GM12878 (cell line): ENCODE data around the gene ETS1. TPM values are rescaled to one million over a fixed set of nuclear protein-coding genes. Genes with fewer than 3 reads are reported as not detected.

Experiments used
- ATAC-seq: fragments of 200-7000 bp; cut with Tn5 transposase; 3 replicates; pipeline ENCODE4 v1.9.1; 2020; ENCODE audit warnings: mild to moderate bottlenecking, moderate library complexity
- BruUV-seq: library from RNA; stranded (reverse); fragments of 400-500 nt; replicated peaks from 2 replicates; lab custom pipeline; 2021; lab: Mats Ljungman, UMichigan
- CTCF ChIA-PET: fragments of 300-600 bp; sonication (Branson Sonifier 250); formaldehyde crosslinking; extraction: SDS; loops from one replicate; lab custom pipeline; 2021; ENCODE audit warnings: inconsistent platforms; lab: Yijun Ruan, JAX
- POLR2A ChIA-PET: fragments of 350-600 bp; formaldehyde crosslinking; extraction: SDS; loops from one replicate; lab custom pipeline; 2021; ENCODE audit warnings: inconsistent platforms; lab: Charles Lee
- RAD21 ChIA-PET: fragments of 300-600 bp; sonication (Branson Sonifier 250); formaldehyde crosslinking; loops from one replicate; lab custom pipeline; 2023; ENCODE audit warnings: antibody characterized with exemption; ENCODE audit not compliant: unreplicated experiment; lab: Charles Lee
- SMC1A ChIA-PET: fragments of 300-600 bp; sonication (Branson Sonifier 250); formaldehyde crosslinking; loops from one replicate; lab custom pipeline; 2023; ENCODE audit not compliant: unreplicated experiment, uncharacterized antibody; lab: Charles Lee
- DNase-seq: peaks from one replicate; pipeline ENCODE4 v3.0.0-alpha.2; 2011; ENCODE audit warnings: low read depth, low spot score
- FAIRE-seq: peaks from 3 replicates; lab custom pipeline; 2011; peaks lifted over from hg19 to GRCh38; lab: Jason Lieb, UNC
- H2AFZ ChIP-seq: 2 replicates; pipeline ENCODE4 v1.6.0; 2011; ENCODE audit warnings: low read depth, low read length, control low read depth; ENCODE audit not compliant: control insufficient read depth
- H3K27ac ChIP-seq: 2 replicates; pipeline ENCODE4 v1.5.1; 2011; ENCODE audit warnings: control low read depth; ENCODE audit not compliant: control insufficient read depth, insufficient read depth
- H3K27me3 ChIP-seq, 2 experiments: replicated peaks in 1 of 2; 2 replicates each; pipeline versions ENCODE4 v1.6.0 to v1.6.1; 2011; ENCODE audit warnings: low read length in 1 of 2; ENCODE audit not compliant: control insufficient read depth in 2 of 2, insufficient read depth in 2 of 2
- H3K36me3 ChIP-seq, 2 experiments: 2 replicates each; pipeline ENCODE4 v1.5.1; 2011; ENCODE audit warnings: low read length in 1 of 2; ENCODE audit not compliant: control insufficient read depth in 2 of 2, insufficient read depth in 2 of 2
- H3K4me1 ChIP-seq: 2 replicates; pipeline ENCODE4 v1.6.1; 2011; ENCODE audit warnings: mild to moderate bottlenecking, low read length, moderate library complexity, mixed read lengths; ENCODE audit not compliant: control insufficient read depth, insufficient read depth
- H3K4me2 ChIP-seq: 2 replicates; pipeline ENCODE4 v1.6.0; 2011; ENCODE audit warnings: control low read depth; ENCODE audit not compliant: control insufficient read depth, insufficient read depth
- H3K4me3 ChIP-seq: fragments of 200-600 bp; sonication (generic); 2 replicates; pipeline ENCODE4 v1.5.1; 2016
- H3K79me2 ChIP-seq: 2 replicates; pipeline ENCODE4 v1.6.0; 2011; ENCODE audit warnings: low read length; ENCODE audit not compliant: control insufficient read depth, insufficient read depth
- H3K9ac ChIP-seq: 2 replicates; pipeline ENCODE4 v1.8.0; 2011; ENCODE audit warnings: low read length, control low read depth, mixed read lengths; ENCODE audit not compliant: control insufficient read depth, insufficient read depth
- H3K9me3 ChIP-seq: replicated peaks from 3 replicates; pipeline ENCODE4 v1.5.1; 2011; ENCODE audit warnings: mild to moderate bottlenecking, low read length; ENCODE audit not compliant: control insufficient read depth, insufficient read depth
- H4K20me1 ChIP-seq: 2 replicates; pipeline ENCODE4 v1.6.0; 2011; ENCODE audit not compliant: control insufficient read depth, insufficient read depth
- BHLHE40 ChIP-seq, 2 experiments: fragments of 450-650 bp in 1 of 2; IDR thresholded peaks; 2 replicates each; pipeline ENCODE4 v1.6.1; 2011 to 2017; ENCODE audit warnings: low read depth in 2 of 2, borderline replicate concordance in 1 of 2, improper control_type of control experiment in 1 of 2, low read length in 1 of 2, mild to moderate bottlenecking in 1 of 2
- CBFB ChIP-seq: IDR thresholded peaks from 2 replicates; pipeline ENCODE4 v1.6.1; 2016; ENCODE audit warnings: antibody characterized with exemption, low read depth
- CBX3 ChIP-seq: fragments of 200-600 bp; sonication (generic); IDR thresholded peaks from 2 replicates; pipeline ENCODE4 v1.6.1; 2016; ENCODE audit warnings: low read depth, borderline replicate concordance
- CBX5 ChIP-seq: sonication (generic); IDR thresholded peaks from 2 replicates; pipeline ENCODE4 v1.6.1; 2016; ENCODE audit warnings: low read depth, moderate library complexity, mild to moderate bottlenecking, inconsistent platforms
- HDAC6 ChIP-seq: fragments of 200-600 bp; sonication (generic); IDR thresholded peaks from one replicate; pipeline ENCODE4 v1.8.0; 2017; ENCODE audit warnings: antibody characterized with exemption; ENCODE audit not compliant: unreplicated experiment
- KAT2A ChIP-seq: conservative IDR thresholded peaks from 2 replicates; pipeline ENCODE4 v1.6.1; 2011; ENCODE audit warnings: low read depth, low read length; ENCODE audit not compliant: control insufficient read depth
- MEF2B ChIP-seq: fragments of 450-650 bp; IDR thresholded peaks from 2 replicates; pipeline ENCODE4 v1.6.1; 2018; ENCODE audit warnings: mild to moderate bottlenecking, moderate library complexity; ENCODE audit not compliant: partially characterized antibody, poor library complexity, severe bottlenecking
- NFYB ChIP-seq: IDR thresholded peaks from 2 replicates; pipeline ENCODE4 v1.6.1; 2011; ENCODE audit warnings: low read depth, mild to moderate bottlenecking, low read length, improper control_type of control experiment, moderate library complexity; ENCODE audit not compliant: insufficient read depth
- PRDM15 ChIP-seq: fragments of 450-650 bp; formaldehyde crosslinking; IDR thresholded peaks from 2 replicates; pipeline ENCODE4 v1.4.0; 2020; ENCODE audit warnings: mild to moderate bottlenecking, moderate library complexity
- STAT1 ChIP-seq: fragments of 450-650 bp; conservative IDR thresholded peaks from 2 replicates; pipeline ENCODE4 v1.6.1; 2014; ENCODE audit warnings: antibody characterized with exemption, mild to moderate bottlenecking
- STAT3 ChIP-seq: IDR thresholded peaks from 2 replicates; pipeline ENCODE4 v1.6.1; 2011; ENCODE audit warnings: low read depth, low read length, improper control_type of control experiment
- TAF1 ChIP-seq: IDR thresholded peaks from 2 replicates; pipeline ENCODE4 v1.6.1; 2011; ENCODE audit warnings: mild to moderate bottlenecking, low read depth, low read length, borderline replicate concordance
- TBL1XR1 ChIP-seq: IDR thresholded peaks from 2 replicates; pipeline ENCODE4 v1.6.1; 2012; ENCODE audit warnings: low read depth, low read length, improper control_type of control experiment
- TCF3 ChIP-seq: IDR thresholded peaks from 2 replicates; pipeline ENCODE4 v1.6.1; 2012; ENCODE audit warnings: low read depth, mild to moderate bottlenecking, low read length, borderline replicate concordance; ENCODE audit not compliant: insufficient read depth
- ZBTB11 ChIP-seq: fragments of 450-650 bp; formaldehyde crosslinking; IDR thresholded peaks from 2 replicates; pipeline ENCODE4 v1.5.0; 2022; ENCODE audit warnings: mild to moderate bottlenecking, missing genetic modification characterization
- WGBS: methylation state at CpG from one replicate; pipeline ENCODE4 v1.1.6; 2016; ENCODE audit warnings: low lambda C conversion rate; ENCODE audit not compliant: insufficient replicate concordance, insufficient coverage; ENCODE audit errors: missing lambda C conversion rate; 5-methylcytosine and 5-hydroxymethylcytosine counted together
- in situ Hi-C: fragments of 300-500 bp; cut with MboI; formaldehyde crosslinking; loops from 9 replicates; pipeline ENCODE4 v1.14.3; 2018; ENCODE audit warnings: mixed read lengths
- intact Hi-C: fragments of 100-400 bp; cut with micrococcal nuclease; formaldehyde crosslinking; loops from one replicate; pipeline ENCODE4 v1.14.2; 2022; ENCODE audit not compliant: unreplicated experiment
- polyA plus RNA-seq, 11 experiments: library from polyadenylated mRNA; depleted of rRNA in 4 of 11; unstranded in 6 of 11; stranded (reverse) in 5 of 11; fragments of >200 nt; fragmentation: Nextera tagmentation in 4 of 11; fragmentation: Illumina TruSeq in 1 of 11; extraction: Ambion mirVana in 4 of 11; extraction: Trizol in 1 of 11; gene quantifications; 1 replicate in 1 of 11; 2 replicates in 10 of 11; pipeline versions ENCODE4 v1.2.1 to v1.2.3, GENCODE V29; 2011 to 2016; ENCODE audit warnings: inconsistent platforms in 2 of 11, missing spikeins in 2 of 11, low read depth in 1 of 11
- total RNA-seq, 4 experiments: library from RNA; depleted of rRNA in 3 of 4; stranded (reverse); fragments of >200 nt in 3 of 4; fragmentation: Illumina TruSeq in 1 of 4; extraction: Trizol in 1 of 4; gene quantifications; 2 replicates each; pipeline versions ENCODE4 v1.2.1 to v1.2.3, GENCODE V29; 2013 to 2021
- TF ChIP-seq, protein P1 (sequence below): fragments of 450-650 bp; IDR thresholded peaks from 2 replicates; pipeline ENCODE4 v1.6.1; 2016; ENCODE audit warnings: mild to moderate bottlenecking

The ETS1 gene
- total and polyA plus RNA-seq, 10 of the 15 experiments (the other 5 are each of a cell fraction or from before 2014, with no cell fraction given), result 12.5 to 112 (median 55.5) TPM

DNA sequence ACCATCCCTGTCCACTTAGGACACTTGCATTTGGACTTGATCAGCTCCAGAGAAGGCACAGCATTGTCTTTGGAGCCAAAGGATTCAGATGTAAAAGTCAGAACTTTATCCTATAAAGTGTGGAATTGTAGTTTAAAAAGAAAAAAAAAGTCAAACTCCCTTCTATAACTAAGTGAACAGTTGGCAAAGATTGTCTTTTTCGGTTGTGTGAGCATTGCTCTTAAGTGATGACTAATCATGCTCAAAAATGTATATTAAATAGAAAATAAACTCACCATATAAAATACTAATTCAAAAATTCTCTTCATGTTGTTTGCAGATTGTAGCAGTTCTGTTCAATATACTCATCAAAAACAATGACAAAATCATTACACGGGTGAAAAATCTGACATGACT is 93.8 kb downstream of the ETS1 start:
- WGBS, result 27% methylated on average over 2 of the region's 2 CpGs
- Histone ChIP-seq H3K9me3 (no peaks in the 10 kb centered on the region), H3K27me3 (no peaks in the 10 kb centered on the region), H2AFZ (no peak overlapping the region), H3K9ac (no peak overlapping the region), H4K20me1 (no peaks in the 10 kb centered on the region), H3K36me3 (peaks cover 14 to 21% of the 10 kb centered on the region in 2 experiments), H3K4me2 (peak overlapping the region; percentile 26; the same call in 1 of the 2 replicates), H3K4me1 (peaks cover 66% of the 10 kb centered on the region), H3K4me3 (no peak overlapping the region), H3K79me2 (peaks cover 81% of the 10 kb centered on the region), H3K27ac (peak overlapping the region; percentile 66)
- ChIA-PET SMC1A (interaction anchor here (0.8 to 1.9 kb wide), 10 partner anchors 8 to 135 kb away, joined by 3 to 10 read pairs (median 4); no protein-coding TSS in a partner anchor), RAD21 (interaction anchor here (0.8 to 1.8 kb wide), 5 partner anchors 9 to 134 kb away, joined by 3 to 6 read pairs (median 5); no protein-coding TSS in a partner anchor), POLR2A (interaction anchor here (2.3 to 3.9 kb wide), 2 partner anchors 17 to 24 kb away, joined by 5 to 23 read pairs; no protein-coding TSS in a partner anchor), CTCF (interaction anchor here (1.3 to 2.7 kb wide), 3 partner anchors 10 to 24 kb away, joined by 3 to 19 read pairs (median 4); no protein-coding TSS in a partner anchor)
- BruUV-seq, result no TSS peak
- intact Hi-C loops (no loop called here), in situ Hi-C loops (no loop called here)
- TF ChIP-seq CBFB, result no peak
- no peak for TF ChIP-seq TCF3
- TF ChIP-seq CBX3, result no peak
- TF ChIP-seq KAT2A, result no peak
- no peak for TF ChIP-seq NFYB
- TF ChIP-seq TAF1, result no peak
- TF ChIP-seq MEF2B, result no peak
- no peak for TF ChIP-seq HDAC6
- TF ChIP-seq, protein P1, sequence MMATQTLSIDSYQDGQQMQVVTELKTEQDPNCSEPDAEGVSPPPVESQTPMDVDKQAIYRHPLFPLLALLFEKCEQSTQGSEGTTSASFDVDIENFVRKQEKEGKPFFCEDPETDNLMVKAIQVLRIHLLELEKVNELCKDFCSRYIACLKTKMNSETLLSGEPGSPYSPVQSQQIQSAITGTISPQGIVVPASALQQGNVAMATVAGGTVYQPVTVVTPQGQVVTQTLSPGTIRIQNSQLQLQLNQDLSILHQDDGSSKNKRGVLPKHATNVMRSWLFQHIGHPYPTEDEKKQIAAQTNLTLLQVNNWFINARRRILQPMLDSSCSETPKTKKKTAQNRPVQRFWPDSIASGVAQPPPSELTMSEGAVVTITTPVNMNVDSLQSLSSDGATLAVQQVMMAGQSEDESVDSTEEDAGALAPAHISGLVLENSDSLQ, result no peak
- TF ChIP-seq TBL1XR1, result no peak
- TF ChIP-seq CBX5, result no peak
- TF ChIP-seq PRDM15 (CRISPR knock-in tag), result no peak
- no peak for TF ChIP-seq STAT3
- no peak for TF ChIP-seq BHLHE40 (IDR thresholded peaks at IDR 0.05; ENCODE audit: borderline replicate concordance in 1 of 2, low read depth in 2 of 2, low read length in 1 of 2)
- TF ChIP-seq STAT1, result no peak
- TF ChIP-seq ZBTB11 (CRISPR knock-in tag), result no peak
- FAIRE-seq (no peak), DNase-seq (no peak), ATAC-seq (no peak)
